Neural progenitor cell (in vitro differentiated cells): ENCODE data around the gene MAPK10. TPM values are rescaled to one million over a fixed set of nuclear protein-coding genes. Genes with fewer than 3 reads are reported as not detected.
A peak's percentile ranks its signal among the peaks of the same experiment; 100 is the strongest.

Experiments
- DNase-seq: peaks from one replicate; pipeline ENCODE4 v3.0.0-alpha.2; 2016; ENCODE audit warnings: low spot score
- H2AFZ ChIP-seq: fragments of 200-600 bp; sonication (generic); replicated peaks from 2 replicates; pipeline ENCODE4 v1.6.1; 2016; ENCODE audit warnings: antibody characterized with exemption
- H3F3A ChIP-seq: fragments of 200-600 bp; sonication (generic); 2 replicates; pipeline ENCODE4 v1.6.1; 2016; ENCODE audit warnings: antibody characterized with exemption, low read depth
- H3K27ac ChIP-seq: fragments of 200-600 bp; sonication (generic); 2 replicates; pipeline ENCODE4 v1.5.1; 2016; ENCODE audit warnings: mild to moderate bottlenecking
- H3K27me3 ChIP-seq: fragments of 200-600 bp; sonication (generic); 2 replicates; pipeline ENCODE4 v1.6.1; 2016; ENCODE audit warnings: mild to moderate bottlenecking, moderate library complexity
- H3K36me3 ChIP-seq: fragments of 200-600 bp; sonication (generic); 2 replicates; pipeline ENCODE4 v1.5.1; 2016
- H3K4me1 ChIP-seq: fragments of 200-600 bp; sonication (generic); 2 replicates; pipeline ENCODE4 v1.6.1; 2016; ENCODE audit warnings: mixed run types
- H3K4me2 ChIP-seq: fragments of 200-600 bp; sonication (generic); 2 replicates; pipeline ENCODE4 v1.6.1; 2016
- H3K4me3 ChIP-seq: fragments of 200-600 bp; sonication (generic); 2 replicates; pipeline ENCODE4 v1.5.1; 2016
- H3K79me2 ChIP-seq: fragments of 200-600 bp; sonication (generic); 2 replicates; pipeline ENCODE4 v1.6.1; 2016; ENCODE audit warnings: low read depth
- H3K9ac ChIP-seq: fragments of 200-600 bp; sonication (generic); 2 replicates; pipeline ENCODE4 v1.6.1; 2016
- H3K9me3 ChIP-seq: fragments of 200-600 bp; sonication (generic); 2 replicates; pipeline ENCODE4 v1.5.1; 2016; ENCODE audit warnings: low read depth
- H4K20me1 ChIP-seq: fragments of 200-600 bp; sonication (generic); 2 replicates; pipeline ENCODE4 v1.6.1; 2016; ENCODE audit warnings: low read depth
- H3K27ac Mint-ChIP-seq: 3 replicates; pipeline ENCODE4 v1.8.0; 2021; ENCODE audit warnings: mixed read lengths
- H3K27me3 Mint-ChIP-seq: 2 replicates; pipeline ENCODE4 v1.8.0; 2022; ENCODE audit warnings: low read depth, mild to moderate bottlenecking, inconsistent platforms, moderate library complexity, mixed read lengths; ENCODE audit not compliant: insufficient read depth
- H3K36me3 Mint-ChIP-seq: 3 replicates; pipeline ENCODE4 v1.8.0; 2021; ENCODE audit warnings: mixed read lengths
- H3K4me1 Mint-ChIP-seq: 3 replicates; pipeline ENCODE4 v1.8.0; 2021; ENCODE audit warnings: mixed read lengths
- H3K4me3 Mint-ChIP-seq: 3 replicates; pipeline ENCODE4 v1.8.0; 2021; ENCODE audit warnings: mild to moderate bottlenecking, moderate library complexity, mixed read lengths
- H3K9me3 Mint-ChIP-seq: 3 replicates; pipeline ENCODE4 v1.8.0; 2020; ENCODE audit warnings: mixed read lengths
- CTCF ChIP-seq: fragments of 200-600 bp; sonication (generic); IDR thresholded peaks from 2 replicates; pipeline ENCODE4 v1.5.1; 2017; ENCODE audit warnings: antibody characterized with exemption, mild to moderate bottlenecking
- EZH2 ChIP-seq: fragments of 200-600 bp; sonication (generic); IDR thresholded peaks from 2 replicates; pipeline ENCODE4 v1.6.1; 2017; ENCODE audit warnings: antibody characterized with exemption, mild to moderate bottlenecking, moderate library complexity
- EZH2phosphoT487 ChIP-seq: fragments of 200-600 bp; sonication (generic); IDR thresholded peaks from 2 replicates; pipeline ENCODE4 v1.6.1; 2017; ENCODE audit warnings: antibody characterized with exemption
- total RNA-seq: library from RNA; depleted of rRNA; stranded (reverse); fragments of >200 nt; gene quantifications from 2 replicates; pipeline ENCODE4 v1.2.3, GENCODE V29; 2015; ENCODE audit warnings: low replicate concordance

The MAPK10 gene
- total RNA-seq, 1 donor from 2014 or later, result 383 TPM

DNA sequence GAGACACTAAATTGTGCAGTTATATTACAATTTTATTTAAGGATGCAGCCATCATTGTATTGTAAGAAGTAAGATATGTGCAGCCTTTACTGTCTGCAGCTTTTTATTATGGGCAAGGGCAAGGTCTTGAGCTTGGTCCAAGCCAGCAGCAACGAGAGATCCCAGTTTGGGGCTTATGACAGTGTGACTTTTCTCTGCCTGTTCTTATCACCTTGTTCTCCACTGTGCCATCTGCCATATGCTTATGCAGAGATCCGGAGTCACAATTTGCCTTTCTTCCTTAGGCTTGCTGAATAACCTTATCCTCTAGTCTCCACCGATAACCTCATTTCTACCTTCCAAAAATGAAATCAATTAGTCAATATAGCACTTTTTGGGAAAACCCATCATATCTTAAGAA is 30.4 kb downstream of the MAPK10 start:
- peaks cover 24% of the 10 kb centered on the region for H3K36me3 Mint-ChIP-seq
- no peaks in the 10 kb centered on the region for H3K27me3 ChIP-seq
- H2AFZ ChIP-seq, result no peak overlapping the region

DNA sequence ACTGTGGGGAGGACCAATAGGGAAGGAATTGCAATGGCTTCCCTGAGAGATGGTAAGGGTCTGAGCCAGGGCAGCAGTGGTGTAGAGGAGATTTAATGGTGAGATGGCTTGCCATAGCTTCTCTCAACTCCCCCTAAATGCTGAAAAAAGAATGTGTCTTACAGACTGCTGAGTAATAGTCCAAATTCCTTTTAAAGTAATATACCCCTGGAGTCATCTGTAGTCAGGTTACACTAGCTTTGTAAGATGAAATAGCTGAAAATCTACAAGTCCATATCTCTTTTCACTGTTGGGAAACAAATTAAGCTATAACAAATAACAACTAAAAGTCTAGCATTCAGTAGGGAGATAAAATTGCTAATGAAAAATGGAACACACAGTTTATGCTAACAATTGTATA is 33.5 kb downstream of the MAPK10 start:
- H3K27ac ChIP-seq, result no peak overlapping the region
- peaks cover 14% of the 10 kb centered on the region for H3K4me1 Mint-ChIP-seq
- no peak overlapping the region for H3K9ac ChIP-seq
- H3K4me1 ChIP-seq, result peaks cover 15% of the 10 kb centered on the region
- H3F3A ChIP-seq, result peaks cover 9% of the 10 kb centered on the region
- no peak overlapping the region for H2AFZ ChIP-seq
- H4K20me1 ChIP-seq, result peaks cover 21% of the 10 kb centered on the region
- DNase-seq, result no peak
- H3K4me3 ChIP-seq, result no peak overlapping the region
- H3K27me3 Mint-ChIP-seq, result no peaks in the 10 kb centered on the region
- H3K4me2 ChIP-seq, result no peak overlapping the region
- H3K36me3 ChIP-seq, result peaks cover 20% of the 10 kb centered on the region
- H3K9me3 ChIP-seq, result no peaks in the 10 kb centered on the region
- H3K79me2 ChIP-seq, result peaks cover 98% of the 10 kb centered on the region
- H3K9me3 Mint-ChIP-seq, result peaks cover 11% of the 10 kb centered on the region
- TF ChIP-seq CTCF, result no peak
- TF ChIP-seq EZH2, result no peak
- no peak for TF ChIP-seq EZH2phosphoT487
- no peaks in the 10 kb centered on the region for H3K27me3 ChIP-seq
- peaks cover 38% of the 10 kb centered on the region for H3K36me3 Mint-ChIP-seq
- H3K4me3 Mint-ChIP-seq, result no peak overlapping the region
- no peak overlapping the region for H3K27ac Mint-ChIP-seq

More for the DNA sequence above, 30.4 kb downstream of the MAPK10 start:
- H4K20me1 ChIP-seq, result peaks cover 23% of the 10 kb centered on the region
- peaks cover 27% of the 10 kb centered on the region for H3K4me1 ChIP-seq
- Mint-ChIP-seq H3K27me3 (no peaks in the 10 kb centered on the region), H3K4me3 (no peak overlapping the region), H3K4me1 (peaks cover 16% of the 10 kb centered on the region), H3K27ac (peak overlapping the region; percentile 48), H3K9me3 (peaks cover 7% of the 10 kb centered on the region)
- H3K9ac ChIP-seq, result no peak overlapping the region
- H3K9me3 ChIP-seq, result no peaks in the 10 kb centered on the region
- DNase-seq, result no peak
- peaks cover 9% of the 10 kb centered on the region for H3F3A ChIP-seq
- TF ChIP-seq EZH2, result no peak
- no peak for TF ChIP-seq CTCF
- no peak for TF ChIP-seq EZH2phosphoT487
- H3K4me2 ChIP-seq, result no peak overlapping the region
- no peak overlapping the region for H3K27ac ChIP-seq
- no peak overlapping the region for H3K4me3 ChIP-seq
- peaks cover 97% of the 10 kb centered on the region for H3K79me2 ChIP-seq
- H3K36me3 ChIP-seq, result no peaks in the 10 kb centered on the region

GRCh38 chr4:86319390-86319789 is 40.5 kb downstream of the MAPK10 start:
- no peak overlapping the region for H3K4me3 ChIP-seq
- peaks cover 86% of the 10 kb centered on the region for H3K79me2 ChIP-seq
- DNase-seq, result no peak
- no peak for TF ChIP-seq EZH2
- no peak for TF ChIP-seq CTCF
- TF ChIP-seq EZH2phosphoT487, result no peak
- no peak overlapping the region for H3K4me3 Mint-ChIP-seq
- no peak overlapping the region for H3K27ac ChIP-seq
- H3K4me1 Mint-ChIP-seq, result no peaks in the 10 kb centered on the region
- no peaks in the 10 kb centered on the region for H3K4me1 ChIP-seq
- peaks cover 42% of the 10 kb centered on the region for H3K36me3 Mint-ChIP-seq
- no peak overlapping the region for H3K4me2 ChIP-seq
- H3K9ac ChIP-seq, result no peak overlapping the region
- H3K9me3 Mint-ChIP-seq, result peaks cover 4% of the 10 kb centered on the region
- H4K20me1 ChIP-seq, result peaks cover 6% of the 10 kb centered on the region
- no peaks in the 10 kb centered on the region for H3K27me3 ChIP-seq
- peaks cover 2% of the 10 kb centered on the region for H3K27me3 Mint-ChIP-seq
- H2AFZ ChIP-seq, result no peak overlapping the region
- peaks cover 28% of the 10 kb centered on the region for H3K36me3 ChIP-seq
- H3K9me3 ChIP-seq, result no peaks in the 10 kb centered on the region
- H3K27ac Mint-ChIP-seq, result no peak overlapping the region
- peaks cover 7% of the 10 kb centered on the region for H3F3A ChIP-seq
